Nephron (organoid): Measurements from ENCODE around the gene PLK3.
"Not testable (repeated sequence)": the region's sequence is repeated elsewhere in the genome, so short reads cannot be mapped to it uniquely, and the experiment has no call there.

Experiments
- H3K27ac Mint-ChIP-seq, 3 experiments: 2 replicates each; pipeline ENCODE4 v1.8.0; 2020; ENCODE audit warnings: mixed read lengths in 3 of 3, mild to moderate bottlenecking in 2 of 3, moderate library complexity in 1 of 3
- H3K27me3 Mint-ChIP-seq: 2 replicates; pipeline ENCODE4 v1.8.0; 2021; ENCODE audit warnings: low read depth, mild to moderate bottlenecking, moderate library complexity, mixed read lengths
- H3K36me3 Mint-ChIP-seq: 2 replicates; pipeline ENCODE4 v1.8.0; 2020; ENCODE audit warnings: low read depth, mixed read lengths
- H3K4me1 Mint-ChIP-seq: 2 replicates; pipeline ENCODE4 v1.8.0; 2020; ENCODE audit warnings: mixed read lengths
- H3K4me3 Mint-ChIP-seq, 3 experiments: 2 replicates each; pipeline ENCODE4 v1.8.0; 2020; ENCODE audit warnings: mild to moderate bottlenecking in 3 of 3, mixed read lengths in 3 of 3, moderate library complexity in 2 of 3
- H3K9me3 Mint-ChIP-seq: 2 replicates; pipeline ENCODE4 v1.8.0; 2020; ENCODE audit warnings: mixed read lengths
- CTCF ChIP-seq, 3 experiments: fragments of 200-600 bp; sonication (generic); IDR thresholded peaks; one replicate each; pipeline ENCODE4 v1.5.0; 2021; ENCODE audit warnings: antibody characterized with exemption in 3 of 3; ENCODE audit not compliant: unreplicated experiment in 3 of 3

PLK3 gene

DNA sequence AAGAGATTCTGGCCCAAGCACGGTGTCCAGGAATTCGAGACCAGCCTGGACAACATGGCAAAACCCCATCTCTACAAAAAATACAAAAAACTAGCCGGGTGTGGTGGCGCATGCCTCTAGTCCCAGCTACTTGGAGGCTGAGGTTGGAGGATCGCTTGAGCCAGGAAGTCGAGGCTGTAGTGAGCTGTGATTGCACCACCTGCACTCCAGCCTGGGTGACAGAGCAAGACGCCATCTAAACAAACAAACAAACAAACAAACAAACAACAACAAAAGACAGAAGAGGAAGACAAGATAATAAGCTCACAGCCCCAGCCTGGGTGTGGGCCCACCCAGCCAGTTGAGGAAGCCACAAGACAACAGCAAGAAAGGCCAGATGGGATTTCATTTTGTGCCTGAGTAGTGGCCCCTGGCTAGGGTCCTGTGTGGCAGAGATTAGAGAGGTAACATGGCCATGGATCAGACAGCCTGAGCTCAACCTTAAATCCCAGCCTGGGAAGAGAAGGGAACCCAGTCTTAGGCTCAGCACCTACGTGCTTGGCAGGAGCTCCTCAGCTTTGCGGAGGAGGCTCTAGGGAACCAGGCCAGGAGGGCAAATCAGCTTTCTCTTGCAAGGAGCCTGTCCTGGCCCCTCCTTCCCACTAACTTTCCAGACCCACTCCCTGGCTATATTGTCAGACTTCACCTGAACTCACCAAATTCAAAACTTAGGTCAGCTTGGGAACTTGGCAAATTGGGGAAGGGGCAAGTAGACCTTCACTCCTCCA, 7.3 kb upstream of the PLK3 start:
- peak overlapping the region; percentile 26 to 65 (median 57) for H3K27ac Mint-ChIP-seq
- H3K4me1 Mint-ChIP-seq = peaks cover 11% of the 10 kb centered on the region
- peak overlapping the region in 1 of 3 experiments; percentile 14 for H3K4me3 Mint-ChIP-seq
- no peak for TF ChIP-seq CTCF (IDR thresholded peaks at IDR 0.05; ENCODE audit: unreplicated experiment in 3 of 3)
- H3K36me3 Mint-ChIP-seq = no peaks in the 10 kb centered on the region
- H3K27me3 Mint-ChIP-seq = no peaks in the 10 kb centered on the region
- no peaks in the 10 kb centered on the region for H3K9me3 Mint-ChIP-seq

DNA sequence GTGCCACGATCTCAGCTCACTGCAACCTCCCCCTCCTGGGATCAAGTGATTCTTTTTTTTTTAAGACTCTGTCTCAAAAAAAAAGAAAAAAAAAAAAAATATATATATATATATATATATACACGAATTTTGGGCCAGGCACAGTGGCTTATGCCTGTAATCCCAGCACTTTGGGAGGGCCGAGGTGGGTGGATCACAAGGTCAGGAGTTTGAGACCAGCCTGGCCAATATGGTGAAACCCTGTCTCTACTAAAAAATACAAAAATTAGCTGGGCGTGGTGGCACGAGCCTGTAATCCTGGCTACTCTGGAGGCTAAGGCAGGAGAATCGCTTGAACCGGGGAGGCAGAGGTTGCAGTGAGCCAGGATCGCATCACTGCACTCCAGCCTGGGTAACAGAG, 2.3 kb upstream of the PLK3 start:
- H3K4me1 Mint-ChIP-seq = peaks cover 27% of the 10 kb centered on the region
- not testable (repeated sequence) for H3K36me3 Mint-ChIP-seq, H3K9me3 Mint-ChIP-seq, H3K27me3 Mint-ChIP-seq, H3K4me3 Mint-ChIP-seq, H3K27ac Mint-ChIP-seq

GRCh38 chr1:44798481-44799365, 1.5 kb upstream of the PLK3 start:
- Mint-ChIP-seq H3K4me3 (peak overlapping the region; percentile 94 to 99 (median 97)), H3K4me1 (peaks cover 27% of the 10 kb centered on the region), H3K27ac (peak overlapping the region; percentile 50 to 97 (median 90)), H3K27me3 (no peaks in the 10 kb centered on the region), H3K36me3 (peaks cover 12% of the 10 kb centered on the region), H3K9me3 (no peaks in the 10 kb centered on the region)
- TF ChIP-seq CTCF (IDR thresholded peaks at IDR 0.05; ENCODE audit: unreplicated experiment in 3 of 3) = no peak

GRCh38 chr1:44801491-44802305, 1.5 kb downstream of the PLK3 start:
- Mint-ChIP-seq H3K27ac (peak overlapping the region; percentile 41 to 79 (median 48)), H3K36me3 (peaks cover 17% of the 10 kb centered on the region), H3K4me1 (peaks cover 27% of the 10 kb centered on the region), H3K9me3 (no peaks in the 10 kb centered on the region), H3K27me3 (no peaks in the 10 kb centered on the region), H3K4me3 (peak overlapping the region; percentile 77 to 90 (median 78))
- no peak for TF ChIP-seq CTCF (IDR thresholded peaks at IDR 0.05; ENCODE audit: unreplicated experiment in 3 of 3)

DNA sequence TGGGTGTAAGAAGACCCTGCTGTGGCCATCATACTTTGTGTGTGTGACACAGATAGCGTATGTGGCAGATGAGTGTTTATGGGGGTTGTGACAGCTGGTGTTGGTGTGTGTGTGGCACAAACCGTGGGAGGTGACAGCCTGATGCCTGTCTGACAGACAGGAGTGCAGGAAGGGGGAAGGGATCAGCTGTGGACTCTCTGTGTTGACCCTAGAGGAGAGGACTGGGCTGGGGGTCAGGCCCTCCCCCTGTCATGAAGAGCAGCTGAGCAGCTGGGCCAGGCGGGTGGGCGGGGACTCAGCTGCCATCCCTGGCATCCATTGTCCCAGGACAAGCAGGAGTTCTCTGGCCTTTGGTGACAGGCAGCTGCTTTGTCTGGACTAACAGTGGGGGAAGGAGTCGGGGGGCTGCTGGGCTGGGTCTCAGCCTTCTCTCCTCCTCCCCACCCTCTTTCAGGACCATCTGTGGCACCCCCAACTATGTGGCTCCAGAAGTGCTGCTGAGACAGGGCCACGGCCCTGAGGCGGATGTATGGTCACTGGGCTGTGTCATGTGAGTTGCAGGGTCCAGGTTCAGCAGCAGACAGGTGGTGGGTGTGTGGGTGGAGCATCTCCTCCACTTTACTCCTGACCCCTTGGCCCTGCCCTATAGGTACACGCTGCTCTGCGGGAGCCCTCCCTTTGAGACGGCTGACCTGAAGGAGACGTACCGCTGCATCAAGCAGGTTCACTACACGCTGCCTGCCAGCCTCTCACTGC, 2.3 kb downstream of the PLK3 start:
- H3K36me3 Mint-ChIP-seq = peaks cover 23% of the 10 kb centered on the region
- no peaks in the 10 kb centered on the region for H3K9me3 Mint-ChIP-seq
- H3K27me3 Mint-ChIP-seq = no peaks in the 10 kb centered on the region
- H3K27ac Mint-ChIP-seq = peak overlapping the region; percentile 66 to 79 (median 70)
- H3K4me1 Mint-ChIP-seq = peaks cover 35% of the 10 kb centered on the region
- TF ChIP-seq CTCF (IDR thresholded peaks at IDR 0.05; ENCODE audit: unreplicated experiment in 3 of 3) = no peak
- peak overlapping the region; percentile 53 to 90 (median 78) for H3K4me3 Mint-ChIP-seq
